Upper lobe of left lung (tissue), 4 donors: ENCODE results near the gene BBIP1.

Source experiments
- CTCF ChIP-seq, 6 experiments: fragments of 450-650 bp in 4 of 6; fragments of 200-600 bp in 2 of 6; sonication (generic) in 2 of 6; IDR thresholded peaks; one replicate each; pipeline ENCODE4 v1.5.1; 2016 to 2019; ENCODE audit warnings: antibody characterized with exemption in 6 of 6
- EP300 ChIP-seq, 4 donors: sonication (generic); formaldehyde crosslinking; IDR thresholded peaks; one replicate each; pipeline ENCODE4 v1.5.1; 2017; ENCODE audit warnings: antibody characterized with exemption in 4 of 4, control low read depth in 2 of 4
- POLR2AphosphoS5 ChIP-seq, 2 donors: sonication (generic); formaldehyde crosslinking; IDR thresholded peaks; one replicate each; pipeline ENCODE4 v1.5.1; 2017; ENCODE audit warnings: antibody characterized with exemption in 2 of 2

- TF ChIP-seq EP300 (IDR thresholded peaks at IDR 0.05) (no peak), CTCF (IDR thresholded peaks at IDR 0.05) (no peak), POLR2AphosphoS5 (IDR thresholded peaks at IDR 0.05) (no peak)
These were observed 32.4 kb upstream of the BBIP1 start for GRCh38 chr10:110951381-110951780.
